Measurements from ENCODE around the gene STXBP2. TPM values are rescaled to one million over a fixed set of nuclear protein-coding genes. Genes with fewer than 3 reads are reported as not detected.

STXBP2 gene
- total and polyA plus RNA-seq, 2 experiments from 2014 or later: 58.6 to 142 TPM

GRCh38 chr19:7650148-7650547, 13.2 kb downstream of the STXBP2 start:
- no peak for TF ChIP-seq CTCF (IDR thresholded peaks at IDR 0.05; ENCODE audit: poor library complexity)
- no peak for TF ChIP-seq EZH2phosphoT487 (IDR thresholded peaks at IDR 0.05; ENCODE audit: low read depth, severe bottlenecking, unreplicated experiment)
- no peak for TF ChIP-seq EZH2 (IDR thresholded peaks at IDR 0.05; ENCODE audit: borderline replicate concordance)
- Histone ChIP-seq H3K4me2 (no peak overlapping the region), H3K9me3 (ENCODE audit: low read depth) (no peaks in the 10 kb centered on the region), H3K4me1 (ENCODE audit: insufficient read depth) (no peaks in the 10 kb centered on the region), H3K27me3 (no peaks in the 10 kb centered on the region), H3K27ac (no peak overlapping the region), H3K9me2 (replicated peaks; ENCODE audit: insufficient read depth) (no peaks in the 10 kb centered on the region), H3K36me3 (replicated peaks; ENCODE audit: insufficient read depth, low read depth) (no peaks in the 10 kb centered on the region), H4K20me1 (ENCODE audit: insufficient read depth, poor library complexity, severe bottlenecking) (no peaks in the 10 kb centered on the region), H3K4me3 (no peak overlapping the region), H2AFZ (no peak overlapping the region), H3K79me2 (no peaks in the 10 kb centered on the region)
- 40% methylated on average over 2 of the region's 2 CpGs for WGBS (ENCODE audit: low lambda C conversion rate, missing lambda C conversion rate)
- no peak for DNase-seq (ENCODE audit: low spot score)

DNA sequence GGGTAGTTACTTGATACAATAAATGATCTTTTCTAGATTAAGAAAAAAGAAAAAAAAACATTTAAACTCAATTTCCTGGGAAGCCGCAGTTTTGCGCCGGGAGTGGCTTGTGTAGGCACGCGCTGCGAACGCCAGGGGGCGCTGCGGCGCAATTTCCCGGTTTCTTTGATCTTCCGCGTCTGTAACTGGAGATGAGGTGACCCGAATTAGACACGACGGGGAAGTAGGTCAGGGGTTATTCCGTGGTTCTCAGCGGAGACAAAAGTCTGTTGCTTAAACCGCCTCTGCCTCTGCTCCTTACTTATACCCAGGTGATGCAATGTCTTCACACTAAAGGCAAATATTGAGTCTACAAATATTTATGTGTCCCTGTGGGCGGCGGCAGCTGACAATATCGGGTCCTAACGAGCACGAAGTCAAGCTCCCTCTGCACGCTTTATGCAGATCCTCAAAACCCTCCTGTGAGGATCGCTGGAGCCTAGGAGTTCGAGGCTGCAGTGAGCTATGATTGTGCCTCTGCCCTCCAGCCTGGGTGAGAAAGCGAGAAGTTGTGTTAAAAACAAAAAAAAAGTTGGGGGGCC, 15.2 kb downstream of the STXBP2 start:
- no peaks in the 10 kb centered on the region for H3K9me2 ChIP-seq (replicated peaks; ENCODE audit: insufficient read depth)
- H4K20me1 ChIP-seq (ENCODE audit: insufficient read depth, poor library complexity, severe bottlenecking): no peaks in the 10 kb centered on the region
- peak; percentile 87 for DNase-seq (ENCODE audit: low spot score)
- H2AFZ ChIP-seq: peak overlapping the region; percentile 54
- no peaks in the 10 kb centered on the region for H3K79me2 ChIP-seq
- no peak overlapping the region for H3K4me3 ChIP-seq
- 7% methylated on average over 28 of the region's 28 CpGs for WGBS (ENCODE audit: low lambda C conversion rate, missing lambda C conversion rate)
- no peaks in the 10 kb centered on the region for H3K36me3 ChIP-seq (replicated peaks; ENCODE audit: insufficient read depth, low read depth)
- H3K9me3 ChIP-seq (ENCODE audit: low read depth): no peaks in the 10 kb centered on the region
- peak overlapping the region; percentile 77 for H3K4me2 ChIP-seq
- H3K4me1 ChIP-seq (ENCODE audit: insufficient read depth): no peaks in the 10 kb centered on the region
- TF ChIP-seq EZH2 (IDR thresholded peaks at IDR 0.05; ENCODE audit: borderline replicate concordance) (no peak), EZH2phosphoT487 (IDR thresholded peaks at IDR 0.05; ENCODE audit: low read depth, severe bottlenecking, unreplicated experiment) (no peak), CTCF (IDR thresholded peaks at IDR 0.05; ENCODE audit: poor library complexity) (peak; percentile 95)
- H3K27me3 ChIP-seq: no peaks in the 10 kb centered on the region
- peak overlapping the region; percentile 41 for H3K27ac ChIP-seq

DNA sequence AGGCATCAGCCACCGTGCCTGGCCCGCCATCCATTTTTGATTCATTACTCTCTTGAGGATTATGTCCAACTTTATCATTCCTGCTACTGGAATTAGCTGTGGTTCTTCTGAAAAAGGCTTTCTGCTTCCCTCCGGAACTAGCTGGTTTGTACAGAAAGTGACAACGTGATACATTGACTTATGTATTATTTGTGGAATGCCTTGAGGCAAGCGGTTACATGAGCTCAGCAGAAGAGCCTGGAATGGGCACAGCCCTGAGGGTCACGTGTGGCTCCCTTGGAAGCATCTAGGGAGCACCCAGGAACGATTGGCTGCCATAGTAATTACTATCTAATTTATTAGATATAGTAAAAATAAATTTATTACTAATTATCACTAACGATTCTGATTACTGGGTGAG, 17.5 kb downstream of the STXBP2 start:
- Histone ChIP-seq H3K27ac (no peak overlapping the region), H3K4me3 (no peak overlapping the region)
- TF ChIP-seq EZH2phosphoT487 (IDR thresholded peaks at IDR 0.05; ENCODE audit: low read depth, severe bottlenecking, unreplicated experiment) (no peak), EZH2 (IDR thresholded peaks at IDR 0.05; ENCODE audit: borderline replicate concordance) (no peak), CTCF (IDR thresholded peaks at IDR 0.05; ENCODE audit: poor library complexity) (no peak)

More for the DNA sequence above, 17.5 kb downstream of the STXBP2 start:
- Histone ChIP-seq H4K20me1 (ENCODE audit: insufficient read depth, poor library complexity, severe bottlenecking) (no peaks in the 10 kb centered on the region), H3K79me2 (no peaks in the 10 kb centered on the region), H3K9me3 (ENCODE audit: low read depth) (no peaks in the 10 kb centered on the region), H2AFZ (no peak overlapping the region), H3K9me2 (replicated peaks; ENCODE audit: insufficient read depth) (no peaks in the 10 kb centered on the region), H3K27me3 (no peaks in the 10 kb centered on the region), H3K36me3 (replicated peaks; ENCODE audit: insufficient read depth, low read depth) (no peaks in the 10 kb centered on the region), H3K4me1 (ENCODE audit: insufficient read depth) (no peaks in the 10 kb centered on the region), H3K4me2 (no peak overlapping the region)
- 67% methylated on average over 8 of the region's 8 CpGs for WGBS (ENCODE audit: low lambda C conversion rate, missing lambda C conversion rate)
- no peak for DNase-seq (ENCODE audit: low spot score)
